Activated CD8-positive, alpha-beta memory T cell treated with anti-CD3 and anti-CD28 coated beads, Interleukin-2, amount 50 U/mL, for 24 hours (primary cell): Measurements from ENCODE around the gene HDAC4.
"Not testable (repeated sequence)": the region's sequence is repeated elsewhere in the genome, so short reads cannot be mapped to it uniquely, and the experiment has no call there.

Source experiments
- DNase-seq: peaks from one replicate; pipeline ENCODE4 v3.0.0-alpha.2; 2020; ENCODE audit errors: extremely low read depth

The HDAC4 gene

DNA sequence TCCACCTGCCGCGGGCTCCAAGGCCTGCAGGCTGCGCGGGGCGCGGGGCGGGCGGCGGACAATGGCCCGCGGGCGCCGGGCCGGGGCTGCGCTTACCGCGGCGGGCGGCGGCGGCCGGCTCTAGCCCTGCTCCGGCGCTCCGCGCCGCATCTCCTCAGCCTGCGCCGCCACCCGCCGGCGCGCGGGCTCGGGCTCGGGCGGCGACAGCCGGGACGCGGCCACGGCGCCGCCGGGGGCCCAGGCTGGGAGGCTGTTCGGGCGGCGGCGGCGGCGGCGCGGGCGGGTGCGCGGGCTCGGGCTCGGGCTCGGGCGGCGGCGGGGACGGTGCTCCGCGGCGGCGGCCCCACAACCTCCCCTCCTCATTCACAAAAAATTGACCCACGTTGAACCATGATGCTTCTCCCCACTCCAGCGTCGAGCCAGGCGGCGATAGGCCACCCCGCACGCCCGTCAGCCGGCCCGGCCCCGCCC, at the start of gene HDAC4:
TSS of gene HDAC4 (minus strand) at position 425 of the 471 bp plus-strand sequence. CDS start 48,321 bp downstream, outside the sequence.
- DNase-seq = no peak

DNA sequence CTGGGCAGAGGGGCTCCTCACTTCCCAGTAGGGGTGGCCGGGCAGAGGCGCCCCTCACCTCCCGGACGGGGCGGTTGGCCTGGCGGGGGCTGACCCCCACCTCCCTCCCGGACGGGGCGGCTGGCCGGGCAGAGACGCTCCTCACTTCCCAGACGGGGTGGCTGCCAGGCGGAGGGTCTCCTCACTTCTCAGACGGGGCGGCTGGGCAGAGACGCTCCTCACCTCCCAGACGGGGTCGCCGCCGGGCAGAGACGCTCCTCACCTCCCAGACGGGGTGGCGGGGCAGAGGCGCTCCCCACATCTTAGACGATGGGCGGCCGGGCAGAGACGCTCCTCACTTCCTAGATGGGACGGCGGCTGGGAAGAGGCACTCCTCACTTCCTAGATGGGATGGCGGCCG, 48.6 kb upstream of the HDAC4 start:
- not testable (repeated sequence) for DNase-seq

DNA sequence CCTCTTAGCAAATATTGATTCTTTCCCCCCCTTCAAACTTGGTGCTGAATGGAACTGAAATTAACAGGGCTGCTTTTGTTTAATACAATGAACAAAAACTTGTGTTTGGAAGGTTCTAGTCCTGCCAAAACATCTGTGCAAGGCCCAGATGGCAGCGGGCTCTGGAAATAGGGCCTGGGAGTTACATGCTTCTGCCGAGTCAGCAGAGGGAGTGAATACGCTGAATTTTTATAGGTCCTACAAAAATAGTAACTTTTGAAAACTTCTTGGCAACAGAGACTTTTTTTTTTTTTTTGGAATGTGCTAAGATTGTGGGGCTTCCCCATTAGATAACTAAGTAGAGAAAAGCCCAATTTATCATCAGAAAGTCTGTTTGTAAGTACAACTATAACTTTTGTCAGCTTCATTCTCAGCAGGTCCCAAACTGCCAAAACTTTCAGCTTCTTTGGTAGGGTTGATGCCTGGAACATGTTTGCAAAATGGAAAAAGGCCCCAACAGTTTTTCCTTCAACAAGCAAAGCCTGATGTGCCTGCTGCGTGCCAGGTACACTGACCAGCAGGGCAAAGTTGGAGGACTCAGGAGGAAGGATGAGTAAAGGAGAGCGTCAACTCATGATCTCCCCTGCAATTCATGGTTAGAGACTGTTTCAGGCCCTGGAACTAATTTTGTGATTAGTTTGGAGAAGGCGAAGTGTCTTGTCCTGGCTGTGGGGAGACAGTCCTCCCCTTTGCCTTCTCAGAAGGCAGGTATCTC, 45.1 kb upstream of the HDAC4 start:
- no peak for DNase-seq

DNA sequence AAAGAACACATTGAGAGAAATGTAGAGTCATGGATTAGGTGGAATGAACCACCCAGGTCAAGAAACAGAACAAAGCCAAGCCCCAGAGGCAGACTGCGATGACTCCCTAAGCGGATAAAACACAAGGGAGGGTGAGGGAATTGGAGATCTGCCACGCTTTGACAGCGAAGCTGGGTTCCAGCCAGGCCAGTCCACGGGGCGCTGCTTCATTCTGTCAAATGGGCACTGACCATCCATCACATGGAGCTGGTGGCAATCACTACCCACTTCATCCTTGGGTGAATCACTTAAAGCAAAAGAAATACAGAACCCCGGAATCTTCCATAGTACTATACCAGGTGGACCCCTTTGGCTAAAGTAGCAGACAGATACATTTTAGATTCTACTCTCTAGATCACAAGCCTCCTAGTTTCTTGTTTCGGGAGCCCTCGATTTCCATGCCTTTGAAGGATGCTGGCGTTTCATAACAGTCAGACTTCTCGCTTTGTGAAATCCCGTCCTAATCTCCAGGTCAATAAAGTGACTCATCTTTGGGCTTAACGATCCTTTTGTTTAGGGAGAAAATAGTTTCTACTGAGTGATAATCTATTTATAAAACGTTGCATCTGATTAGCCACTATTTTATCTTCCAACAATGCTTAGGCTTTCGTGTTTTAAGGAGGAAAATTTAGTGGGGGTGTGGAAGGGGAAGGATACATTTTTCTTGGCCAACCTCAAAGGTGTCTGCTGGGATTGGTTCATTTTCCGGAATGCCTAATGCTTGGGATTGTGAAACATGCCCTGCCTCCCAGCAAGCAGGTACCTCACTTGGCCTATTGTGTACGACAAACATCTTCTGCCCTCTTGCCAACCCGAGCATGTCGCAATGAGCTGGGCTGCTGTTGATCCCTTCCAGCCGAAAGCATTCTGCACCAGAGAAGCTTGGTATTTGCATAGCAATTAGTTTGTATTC, 44.1 kb upstream of the HDAC4 start:
- DNase-seq = no peak

DNA sequence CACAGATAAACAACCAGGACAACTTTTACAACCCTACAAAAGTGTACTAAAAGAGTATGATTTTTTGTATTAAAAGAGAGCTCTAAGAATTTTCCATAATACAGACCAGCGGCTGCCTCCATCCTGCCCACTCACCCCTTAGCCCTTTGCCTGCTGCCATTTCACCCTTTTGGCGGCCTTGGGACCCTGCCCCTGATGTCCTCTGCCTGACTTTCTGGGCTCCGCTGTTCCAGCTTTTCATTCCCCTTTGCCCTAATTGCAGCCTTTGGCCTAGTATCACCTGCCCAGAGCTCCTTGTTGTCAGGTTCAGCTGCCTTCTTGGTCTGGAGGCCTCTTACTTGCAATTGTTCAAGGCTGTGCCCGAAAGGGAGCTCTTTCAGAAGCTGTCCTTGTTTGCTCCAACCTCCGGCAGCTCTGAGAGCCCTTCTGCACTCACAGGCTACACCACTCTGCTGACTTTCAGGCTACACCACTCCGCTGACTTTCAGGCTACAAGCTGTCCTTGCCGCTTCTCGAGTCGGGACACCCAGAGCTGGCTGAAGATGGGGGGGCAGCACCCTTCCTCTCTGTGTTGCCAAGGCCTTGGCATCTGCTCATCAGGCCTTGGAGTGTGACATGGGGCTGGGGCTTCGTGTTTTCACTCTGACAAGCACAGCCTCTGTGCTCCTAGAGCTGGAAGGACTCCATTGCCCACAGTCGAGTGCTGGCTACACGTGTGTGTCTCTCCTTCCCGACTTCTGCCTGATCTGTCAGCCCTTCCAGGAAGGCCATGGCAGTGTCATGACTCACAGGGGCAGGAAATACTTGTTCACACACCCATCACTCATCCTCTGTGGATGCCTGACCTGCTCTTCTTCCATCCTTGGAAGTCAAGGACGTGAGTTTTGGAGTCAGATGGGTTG, 43.1 kb upstream of the HDAC4 start:
- DNase-seq = no peak

GRCh38 chr2:239443102-239443620, 42.3 kb upstream of the HDAC4 start:
- DNase-seq = no peak

GRCh38 chr2:239442192-239442591, 41.4 kb upstream of the HDAC4 start:
- no peak for DNase-seq

DNA sequence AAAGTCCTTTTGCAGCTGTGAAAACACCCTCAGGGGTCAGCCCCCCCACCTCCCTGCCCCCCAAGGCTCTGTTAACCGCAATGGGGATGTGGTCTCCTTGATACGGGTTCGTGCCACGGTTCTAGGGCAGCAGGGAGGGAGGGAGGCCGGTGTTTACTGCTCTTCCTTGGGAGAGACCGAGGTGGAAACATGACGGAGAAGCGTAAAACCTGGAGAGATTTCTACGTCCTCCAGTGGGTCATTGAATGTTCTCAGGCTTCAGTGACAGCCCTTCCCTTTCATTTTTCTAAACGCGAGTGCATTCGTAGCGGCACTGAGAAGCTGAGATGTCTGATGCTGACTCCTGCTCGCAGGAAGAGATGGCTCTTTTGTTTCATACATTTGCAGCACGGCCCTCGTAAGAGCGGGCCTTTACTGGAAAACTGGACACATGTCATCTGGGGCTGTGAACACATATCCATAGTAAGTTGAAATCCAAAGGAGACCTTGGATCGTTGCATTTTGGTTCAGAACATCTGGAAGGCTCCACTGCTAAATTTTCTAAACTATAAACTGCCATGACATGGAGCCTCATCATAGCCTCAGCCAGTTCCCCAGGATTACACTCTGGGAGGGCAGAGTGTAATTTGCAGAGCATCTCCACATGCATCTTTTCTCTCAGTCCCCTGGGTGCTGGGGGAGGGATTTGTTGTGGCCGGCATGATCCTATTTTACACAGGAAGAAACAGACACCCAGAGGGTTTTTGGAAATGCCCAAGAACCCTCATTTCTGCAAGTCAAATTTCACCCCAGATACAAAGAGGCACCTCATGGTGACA, 40.6 kb upstream of the HDAC4 start:
- DNase-seq = no peak

DNA sequence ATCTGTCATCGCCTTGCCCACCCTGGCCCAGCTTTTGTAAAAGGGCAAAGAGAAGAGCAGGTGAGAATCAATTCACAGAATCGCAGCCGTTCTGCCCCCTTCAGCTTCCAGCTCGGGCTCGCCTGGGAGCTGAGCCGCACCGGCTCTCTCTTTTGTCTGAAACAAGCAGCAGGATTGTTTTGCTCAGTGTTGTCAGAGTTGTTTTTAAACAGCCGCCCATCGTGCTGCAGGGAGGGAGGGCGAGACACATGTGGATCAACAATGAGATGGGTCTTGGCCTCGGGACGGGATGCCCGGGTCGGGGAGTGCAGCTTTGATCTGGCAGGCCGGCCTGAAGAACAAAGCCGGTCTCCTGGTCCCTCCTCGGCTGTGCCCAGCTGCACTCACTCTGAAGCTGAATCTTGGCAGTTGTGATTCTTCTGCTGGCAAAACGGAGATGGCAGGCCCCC, 39.7 kb upstream of the HDAC4 start:
- no peak for DNase-seq

- no peak for DNase-seq
Measured at GRCh38 chr2:239439754-239440315, 39.0 kb upstream of the HDAC4 start.

- DNase-seq = no peak
Measured at GRCh38 chr2:239438995-239439753, 38.4 kb upstream of the HDAC4 start.

DNA sequence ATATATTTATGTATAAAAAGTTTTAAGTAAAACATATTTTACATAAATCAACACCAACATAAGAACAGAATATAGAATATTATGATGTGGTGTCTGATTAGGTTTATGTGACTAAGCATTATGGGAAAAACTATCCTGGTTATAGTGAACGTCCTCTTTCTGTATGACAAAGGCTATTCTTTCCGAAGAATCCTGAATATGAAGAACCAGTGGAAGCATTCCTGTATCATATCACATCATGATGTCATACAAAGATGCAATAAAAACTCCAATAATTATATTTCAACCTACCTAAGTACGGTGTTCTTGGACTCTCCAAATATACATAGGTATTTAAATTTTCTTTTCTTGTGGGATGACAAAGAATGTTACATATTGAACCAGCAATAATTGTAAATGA, 37.5 kb upstream of the HDAC4 start:
- no peak for DNase-seq

GRCh38 chr2:239436669-239437335, 36.0 kb upstream of the HDAC4 start:
- DNase-seq = no peak

- DNase-seq = no peak
Measured at GRCh38 chr2:239436076-239436475, 35.3 kb upstream of the HDAC4 start.

DNA sequence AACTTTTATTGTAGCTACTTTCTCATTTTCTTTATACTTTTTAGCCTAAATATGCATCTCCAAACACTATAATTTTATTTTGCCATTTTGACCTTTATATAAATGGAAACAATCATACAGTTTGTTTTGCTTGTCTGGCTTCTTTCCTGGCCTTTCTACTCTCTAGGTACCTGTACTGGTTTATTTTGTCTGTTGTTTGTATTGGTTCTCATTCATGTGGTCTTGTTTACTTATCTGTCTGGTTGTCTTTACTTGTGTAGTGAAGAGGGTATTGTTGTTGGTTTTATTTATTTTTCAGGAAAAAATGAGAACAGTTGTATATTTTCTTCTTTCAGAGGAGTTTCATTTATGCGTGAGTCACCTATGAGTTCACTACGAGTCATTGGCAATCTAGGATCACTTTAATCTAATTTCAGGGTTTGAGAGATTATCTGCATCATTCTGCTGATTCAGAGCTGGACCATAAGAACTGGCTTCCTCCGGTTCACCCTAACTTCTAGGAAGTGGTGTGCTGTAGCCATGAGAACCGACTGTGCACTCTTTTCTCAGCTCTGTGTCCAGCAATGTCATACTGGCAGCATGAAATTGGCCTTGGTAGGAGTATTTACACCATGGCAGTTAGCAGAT, 33.1 kb upstream of the HDAC4 start:
- no peak for DNase-seq

- DNase-seq = no peak
Measured at GRCh38 chr2:239432174-239432573, 31.4 kb upstream of the HDAC4 start.

DNA sequence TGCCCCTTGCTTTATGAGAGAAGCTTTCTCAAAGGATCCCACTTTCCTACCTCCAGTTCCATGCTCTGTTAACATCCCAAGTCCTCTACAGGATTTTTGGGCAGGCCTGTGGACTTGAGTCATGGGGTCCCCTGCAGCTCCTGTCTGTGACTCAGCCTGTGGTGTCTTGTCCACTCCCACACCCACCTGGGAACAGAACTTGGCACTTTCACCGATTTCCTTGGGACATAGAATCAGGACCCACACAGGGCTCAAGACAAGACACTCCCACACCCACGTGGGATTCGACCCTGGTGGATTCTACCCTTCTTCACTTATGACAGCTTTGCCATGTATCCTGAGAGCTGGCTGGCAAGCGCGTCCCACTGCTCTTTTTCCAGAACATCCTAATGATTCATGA, 30.7 kb upstream of the HDAC4 start:
- no peak for DNase-seq
